PC-9 (cell line): ENCODE data around the gene SLC66A2.

ENCODE experiments used
- EZH2 ChIP-seq: fragments of 200-600 bp; sonication (generic); IDR thresholded peaks from 2 replicates; pipeline ENCODE4 v1.8.0; 2017; ENCODE audit warnings: antibody characterized with exemption, low read depth
- TF ChIP-seq, protein P1 (sequence below): fragments of 200-600 bp; sonication (generic); conservative IDR thresholded peaks from 2 replicates; pipeline ENCODE4 v1.6.1; 2017; ENCODE audit warnings: mixed run types, antibody characterized with exemption, mild to moderate bottlenecking, moderate library complexity

DNA sequence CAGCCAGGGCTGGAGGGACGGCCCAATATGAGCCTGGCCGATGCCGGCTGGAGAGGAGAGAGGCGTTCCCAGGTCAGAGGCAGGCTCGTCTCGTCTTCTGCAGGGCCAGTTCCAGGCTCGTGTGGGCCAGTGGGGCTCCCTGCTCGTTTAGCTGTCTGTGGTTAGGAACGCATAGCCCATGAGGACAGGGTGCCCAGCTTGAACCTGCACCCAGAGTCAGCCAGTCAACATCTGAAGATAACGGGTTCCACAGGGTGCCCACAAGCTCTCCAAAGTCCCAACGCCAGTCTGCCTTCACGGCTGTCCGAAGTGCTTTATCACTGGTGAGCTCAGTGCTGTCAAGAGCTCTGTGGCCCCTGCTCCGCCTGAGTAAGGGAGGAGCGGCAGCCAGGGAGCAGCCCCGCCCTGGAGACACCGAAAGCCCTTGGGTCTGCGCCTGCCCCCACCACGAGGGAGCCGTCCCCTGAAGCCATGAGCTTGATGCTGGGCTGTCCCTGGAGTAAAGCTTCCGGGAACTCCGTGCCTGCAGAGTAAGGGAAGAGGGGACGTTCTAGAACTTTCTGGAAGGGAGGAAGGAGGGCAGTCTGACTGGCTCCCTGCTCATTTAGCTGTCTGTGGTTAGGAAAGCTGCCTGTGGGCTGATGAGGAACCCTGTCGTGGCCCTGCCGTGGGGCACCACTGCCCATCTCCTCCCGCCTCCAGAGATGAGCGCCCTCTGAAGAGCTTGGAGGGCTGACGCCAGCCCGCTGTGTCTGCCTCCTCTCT lies 10.3 kb upstream of the SLC66A2 start:
- TF ChIP-seq, protein P1, sequence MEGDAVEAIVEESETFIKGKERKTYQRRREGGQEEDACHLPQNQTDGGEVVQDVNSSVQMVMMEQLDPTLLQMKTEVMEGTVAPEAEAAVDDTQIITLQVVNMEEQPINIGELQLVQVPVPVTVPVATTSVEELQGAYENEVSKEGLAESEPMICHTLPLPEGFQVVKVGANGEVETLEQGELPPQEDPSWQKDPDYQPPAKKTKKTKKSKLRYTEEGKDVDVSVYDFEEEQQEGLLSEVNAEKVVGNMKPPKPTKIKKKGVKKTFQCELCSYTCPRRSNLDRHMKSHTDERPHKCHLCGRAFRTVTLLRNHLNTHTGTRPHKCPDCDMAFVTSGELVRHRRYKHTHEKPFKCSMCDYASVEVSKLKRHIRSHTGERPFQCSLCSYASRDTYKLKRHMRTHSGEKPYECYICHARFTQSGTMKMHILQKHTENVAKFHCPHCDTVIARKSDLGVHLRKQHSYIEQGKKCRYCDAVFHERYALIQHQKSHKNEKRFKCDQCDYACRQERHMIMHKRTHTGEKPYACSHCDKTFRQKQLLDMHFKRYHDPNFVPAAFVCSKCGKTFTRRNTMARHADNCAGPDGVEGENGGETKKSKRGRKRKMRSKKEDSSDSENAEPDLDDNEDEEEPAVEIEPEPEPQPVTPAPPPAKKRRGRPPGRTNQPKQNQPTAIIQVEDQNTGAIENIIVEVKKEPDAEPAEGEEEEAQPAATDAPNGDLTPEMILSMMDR = no peak
- TF ChIP-seq EZH2 = no peak
